SK-N-SH treated with all-trans-retinoic acid at 6 μM for 48 hours (cell line): ENCODE data around the gene KLRF2.

Experiments
- ARNTL ChIP-seq: fragments of 450-650 bp; formaldehyde crosslinking; IDR thresholded peaks from 2 replicates; pipeline ENCODE4 v1.5.0; 2020; ENCODE audit warnings: low read depth, mild to moderate bottlenecking, moderate library complexity, borderline replicate concordance
- CREB5 ChIP-seq: fragments of 250-450 bp; sonication (Bioruptor Pico); IDR thresholded peaks from 2 replicates; pipeline ENCODE4 v1.5.1; 2020; ENCODE audit warnings: low read depth, mild to moderate bottlenecking, moderate library complexity
- CSDC2 ChIP-seq: fragments of 250-450 bp; sonication (Bioruptor Pico); IDR thresholded peaks from 2 replicates; pipeline ENCODE4 v1.5.0; 2020; ENCODE audit warnings: mild to moderate bottlenecking, moderate library complexity
- GLIS3 ChIP-seq: fragments of 250-450 bp; sonication (Bioruptor Pico); IDR thresholded peaks from 2 replicates; pipeline ENCODE4 v1.5.0; 2020; ENCODE audit warnings: mild to moderate bottlenecking, moderate library complexity
- ISL1 ChIP-seq: fragments of 250-450 bp; sonication (Bioruptor Pico); IDR thresholded peaks from 2 replicates; pipeline ENCODE4 v2.1.2; 2022; ENCODE audit warnings: mild to moderate bottlenecking, moderate library complexity
- PATZ1 ChIP-seq: fragments of 250-450 bp; sonication (Bioruptor Pico); IDR thresholded peaks from 2 replicates; pipeline ENCODE4 v1.8.0; 2020; ENCODE audit warnings: mild to moderate bottlenecking, moderate library complexity, borderline replicate concordance
- PPARA ChIP-seq: fragments of 250-450 bp; sonication (Bioruptor Pico); IDR thresholded peaks from 2 replicates; pipeline ENCODE4 v1.5.0; 2020; ENCODE audit warnings: mild to moderate bottlenecking, borderline replicate concordance
- RARB ChIP-seq: fragments of 250-450 bp; sonication (Bioruptor Pico); IDR thresholded peaks from 2 replicates; pipeline ENCODE4 v1.8.0; 2021; ENCODE audit warnings: mild to moderate bottlenecking, moderate library complexity
- SNAI2 ChIP-seq: fragments of 250-450 bp; sonication (Bioruptor Pico); IDR thresholded peaks from 2 replicates; pipeline ENCODE4 v1.5.0; 2020; ENCODE audit warnings: mild to moderate bottlenecking, moderate library complexity
- TSHZ2 ChIP-seq: fragments of 250-450 bp; sonication (Bioruptor Pico); IDR thresholded peaks from 2 replicates; pipeline ENCODE4 v1.5.0; 2020; ENCODE audit warnings: mild to moderate bottlenecking, moderate library complexity
- ZC3H10 ChIP-seq: fragments of 250-450 bp; sonication (Bioruptor Pico); IDR thresholded peaks from 2 replicates; pipeline ENCODE4 v1.5.1; 2021; ENCODE audit warnings: mild to moderate bottlenecking, moderate library complexity
- ZFP3 ChIP-seq: fragments of 250-450 bp; sonication (Bioruptor Pico); IDR thresholded peaks from 2 replicates; pipeline ENCODE4 v1.5.0; 2020; ENCODE audit warnings: mild to moderate bottlenecking, moderate library complexity
- ZNF565 ChIP-seq: fragments of 450-650 bp; formaldehyde crosslinking; conservative IDR thresholded peaks from 2 replicates; pipeline ENCODE4 v1.5.0; 2020; ENCODE audit warnings: low read depth, mild to moderate bottlenecking, moderate library complexity

GRCh38 chr12:9906873-9907272, 25.6 kb downstream of the KLRF2 start:
- TF ChIP-seq ZFP3 = no peak
- no peak for TF ChIP-seq ZNF565 (CRISPR knock-in tag)
- no peak for TF ChIP-seq PATZ1
- no peak for TF ChIP-seq ZC3H10 (CRISPR knock-in tag)
- TF ChIP-seq PPARA (CRISPR knock-in tag) = no peak
- TF ChIP-seq CSDC2 (CRISPR knock-in tag) = no peak
- TF ChIP-seq TSHZ2 = no peak
- no peak for TF ChIP-seq ISL1 (CRISPR knock-in tag)
- TF ChIP-seq GLIS3 (CRISPR knock-in tag) = no peak
- TF ChIP-seq RARB (CRISPR knock-in tag) = no peak
- no peak for TF ChIP-seq SNAI2 (CRISPR knock-in tag)
- no peak for TF ChIP-seq ARNTL (CRISPR knock-in tag)
- TF ChIP-seq CREB5 (CRISPR knock-in tag) = no peak
